GM19043 (cell line): ENCODE measurements around the gene FAM181B.

Experiments
- ATAC-seq: cut with Tn5 transposase; IDR thresholded peaks from one replicate; pipeline ENCODE4 v1.9.1; 2021; ENCODE audit warnings: low read depth; ENCODE audit not compliant: unreplicated experiment

The FAM181B gene

GRCh38 chr11:82733444-82734119 lies at the start of gene FAM181B:
Gene FAM181B (minus strand): TSS chr11:82733864. CDS start chr11:82733729, 135 bp downstream.
- ATAC-seq: no peak

GRCh38 chr11:82782825-82783374 lies 49.2 kb upstream of the FAM181B start:
- ATAC-seq: no peak

GRCh38 chr11:82778776-82779175 lies 45.1 kb upstream of the FAM181B start:
- ATAC-seq: no peak

GRCh38 chr11:82776377-82776776 lies 42.7 kb upstream of the FAM181B start:
- no peak for ATAC-seq

- ATAC-seq: peak; percentile 99
Observed at GRCh38 chr11:82775736-82776346, 42.2 kb upstream of the FAM181B start.

- ATAC-seq: no peak
Observed at GRCh38 chr11:82775218-82775617, 41.6 kb upstream of the FAM181B start.

GRCh38 chr11:82771781-82772180 lies 38.1 kb upstream of the FAM181B start:
- no peak for ATAC-seq

- ATAC-seq: no peak
Observed at GRCh38 chr11:82767123-82767522, 33.5 kb upstream of the FAM181B start.

GRCh38 chr11:82765466-82766034 lies 31.9 kb upstream of the FAM181B start:
- ATAC-seq: no peak

- no peak for ATAC-seq
Observed at GRCh38 chr11:82763167-82763566, 29.5 kb upstream of the FAM181B start.

- ATAC-seq: no peak
Observed at GRCh38 chr11:82759649-82760048, 26.0 kb upstream of the FAM181B start.

GRCh38 chr11:82757660-82758357 lies 24.1 kb upstream of the FAM181B start:
- ATAC-seq: no peak

- ATAC-seq: no peak
Observed at GRCh38 chr11:82756765-82757639, 23.3 kb upstream of the FAM181B start.

- ATAC-seq: no peak
Observed at GRCh38 chr11:82754410-82754809, 20.7 kb upstream of the FAM181B start.

GRCh38 chr11:82753921-82754320 lies 20.3 kb upstream of the FAM181B start:
- ATAC-seq: no peak

- ATAC-seq: no peak
Observed at GRCh38 chr11:82752801-82753200, 19.1 kb upstream of the FAM181B start.

- ATAC-seq: no peak
Observed at GRCh38 chr11:82750643-82751139, 17.0 kb upstream of the FAM181B start.

- no peak for ATAC-seq
Observed at GRCh38 chr11:82747471-82747870, 13.8 kb upstream of the FAM181B start.

- ATAC-seq: no peak
Observed at GRCh38 chr11:82738091-82738490, 4.4 kb upstream of the FAM181B start.

GRCh38 chr11:82734120-82734479 lies 436 bp upstream of the FAM181B start:
- ATAC-seq: no peak
